ENCODE results near the gene SMG7.
"Not testable (repeated sequence)": the region's sequence is repeated elsewhere in the genome, so short reads cannot be mapped to it uniquely, and the experiment has no call there.

SMG7 gene, protein sequence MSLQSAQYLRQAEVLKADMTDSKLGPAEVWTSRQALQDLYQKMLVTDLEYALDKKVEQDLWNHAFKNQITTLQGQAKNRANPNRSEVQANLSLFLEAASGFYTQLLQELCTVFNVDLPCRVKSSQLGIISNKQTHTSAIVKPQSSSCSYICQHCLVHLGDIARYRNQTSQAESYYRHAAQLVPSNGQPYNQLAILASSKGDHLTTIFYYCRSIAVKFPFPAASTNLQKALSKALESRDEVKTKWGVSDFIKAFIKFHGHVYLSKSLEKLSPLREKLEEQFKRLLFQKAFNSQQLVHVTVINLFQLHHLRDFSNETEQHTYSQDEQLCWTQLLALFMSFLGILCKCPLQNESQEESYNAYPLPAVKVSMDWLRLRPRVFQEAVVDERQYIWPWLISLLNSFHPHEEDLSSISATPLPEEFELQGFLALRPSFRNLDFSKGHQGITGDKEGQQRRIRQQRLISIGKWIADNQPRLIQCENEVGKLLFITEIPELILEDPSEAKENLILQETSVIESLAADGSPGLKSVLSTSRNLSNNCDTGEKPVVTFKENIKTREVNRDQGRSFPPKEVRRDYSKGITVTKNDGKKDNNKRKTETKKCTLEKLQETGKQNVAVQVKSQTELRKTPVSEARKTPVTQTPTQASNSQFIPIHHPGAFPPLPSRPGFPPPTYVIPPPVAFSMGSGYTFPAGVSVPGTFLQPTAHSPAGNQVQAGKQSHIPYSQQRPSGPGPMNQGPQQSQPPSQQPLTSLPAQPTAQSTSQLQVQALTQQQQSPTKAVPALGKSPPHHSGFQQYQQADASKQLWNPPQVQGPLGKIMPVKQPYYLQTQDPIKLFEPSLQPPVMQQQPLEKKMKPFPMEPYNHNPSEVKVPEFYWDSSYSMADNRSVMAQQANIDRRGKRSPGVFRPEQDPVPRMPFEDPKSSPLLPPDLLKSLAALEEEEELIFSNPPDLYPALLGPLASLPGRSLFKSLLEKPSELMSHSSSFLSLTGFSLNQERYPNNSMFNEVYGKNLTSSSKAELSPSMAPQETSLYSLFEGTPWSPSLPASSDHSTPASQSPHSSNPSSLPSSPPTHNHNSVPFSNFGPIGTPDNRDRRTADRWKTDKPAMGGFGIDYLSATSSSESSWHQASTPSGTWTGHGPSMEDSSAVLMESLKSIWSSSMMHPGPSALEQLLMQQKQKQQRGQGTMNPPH

DNA sequence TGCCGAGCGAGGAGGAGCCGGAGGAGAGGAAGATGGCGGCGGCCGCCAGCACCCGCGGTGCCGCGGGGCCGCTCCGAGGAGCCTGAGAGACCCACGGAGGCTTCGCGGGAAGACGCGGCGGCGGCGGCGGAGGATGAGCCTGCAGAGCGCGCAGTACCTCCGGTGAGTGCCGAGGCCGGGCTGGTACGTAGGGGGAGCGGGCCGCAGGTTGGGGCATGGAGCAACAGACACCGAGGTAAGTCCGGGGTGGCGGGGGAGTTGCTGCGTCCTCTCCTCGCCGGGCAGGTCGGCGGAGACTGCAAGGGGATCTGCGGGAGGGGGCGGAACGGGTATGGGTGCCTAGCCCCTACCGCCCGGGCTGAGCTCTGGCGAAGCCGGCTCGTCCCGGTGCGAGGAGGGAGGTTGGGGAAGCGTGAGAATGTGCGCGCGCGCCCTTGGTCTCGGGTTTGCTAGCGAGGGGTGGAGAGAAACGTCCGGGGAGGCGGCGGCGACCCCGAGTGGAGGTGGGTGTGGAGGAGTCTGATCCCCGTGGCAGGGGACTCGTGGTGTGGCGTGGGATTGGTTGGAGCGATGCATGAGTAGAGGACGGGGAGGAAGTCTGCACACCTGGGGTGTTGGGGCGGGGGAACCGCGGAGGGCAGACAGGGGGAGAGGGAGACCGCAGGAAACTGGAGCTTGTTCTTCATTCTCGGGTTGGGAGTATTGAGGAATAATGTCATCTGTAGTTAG lies at the start of gene SMG7:
Gene SMG7 (plus strand): TSS at position 12 of the 729 bp plus-strand sequence. CDS start 122 bp downstream, at position 134.
- no peak for DNase-seq (ENCODE audit: low read depth)

DNA sequence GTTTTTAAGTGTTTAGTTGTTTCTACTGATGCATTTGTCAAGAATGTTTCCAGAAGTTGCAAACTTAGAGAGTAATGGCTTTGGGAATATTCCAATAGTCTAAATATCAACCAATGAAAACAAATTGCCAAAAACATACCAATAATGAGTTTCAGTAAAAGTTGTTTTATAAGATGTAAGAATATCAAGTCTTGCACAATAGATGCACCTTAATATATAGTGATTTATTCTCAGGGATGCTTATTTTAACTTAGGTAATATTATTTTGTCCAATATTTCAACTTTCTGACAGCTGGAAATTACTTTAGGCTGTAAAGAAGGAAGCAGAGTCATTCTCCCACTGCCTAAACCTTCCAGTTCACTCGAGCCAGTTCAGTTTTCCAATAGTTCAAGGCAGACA lies 48.8 kb upstream of the SMG7 start:
- no peak for DNase-seq (ENCODE audit: low read depth)

DNA sequence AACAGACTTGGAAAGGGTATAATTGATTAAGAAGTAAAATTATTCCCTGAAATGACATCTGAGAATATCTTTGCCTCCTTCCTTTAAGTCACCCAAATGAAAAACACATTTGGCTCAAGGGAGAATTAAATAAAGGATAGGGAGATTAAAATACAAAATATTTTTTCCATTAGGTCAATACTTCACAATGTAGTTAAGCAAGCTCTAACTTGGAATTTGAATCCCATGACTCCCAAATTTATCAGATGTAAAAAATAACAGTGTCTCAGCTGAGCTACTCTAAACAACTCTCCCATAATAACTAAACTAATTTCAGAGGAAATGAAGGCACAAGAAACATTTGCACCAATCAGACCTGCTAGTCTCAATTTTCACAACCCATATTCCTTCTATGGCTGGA lies 47.6 kb upstream of the SMG7 start:
- no peak for DNase-seq (ENCODE audit: low read depth)

DNA sequence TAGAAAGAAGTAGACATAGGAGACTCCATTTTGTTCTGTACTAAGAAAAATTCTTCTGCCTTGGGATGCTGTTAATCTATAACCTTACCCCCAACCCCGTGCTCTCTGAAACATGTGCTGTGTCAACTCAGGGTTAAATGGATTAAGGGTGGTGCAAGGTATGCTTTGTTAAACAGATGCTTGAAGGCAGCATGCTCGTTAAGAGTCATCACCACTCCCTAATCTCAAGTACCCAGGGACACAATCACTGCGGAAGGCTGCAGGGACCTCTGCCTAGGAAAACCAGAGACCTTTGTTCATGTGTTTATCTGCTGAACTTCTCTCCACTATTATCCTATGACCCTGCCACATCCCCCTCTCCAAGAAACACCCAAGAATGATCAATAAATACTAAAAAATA lies 44.7 kb upstream of the SMG7 start:
- DNase-seq (ENCODE audit: low read depth) = not testable (repeated sequence)

DNA sequence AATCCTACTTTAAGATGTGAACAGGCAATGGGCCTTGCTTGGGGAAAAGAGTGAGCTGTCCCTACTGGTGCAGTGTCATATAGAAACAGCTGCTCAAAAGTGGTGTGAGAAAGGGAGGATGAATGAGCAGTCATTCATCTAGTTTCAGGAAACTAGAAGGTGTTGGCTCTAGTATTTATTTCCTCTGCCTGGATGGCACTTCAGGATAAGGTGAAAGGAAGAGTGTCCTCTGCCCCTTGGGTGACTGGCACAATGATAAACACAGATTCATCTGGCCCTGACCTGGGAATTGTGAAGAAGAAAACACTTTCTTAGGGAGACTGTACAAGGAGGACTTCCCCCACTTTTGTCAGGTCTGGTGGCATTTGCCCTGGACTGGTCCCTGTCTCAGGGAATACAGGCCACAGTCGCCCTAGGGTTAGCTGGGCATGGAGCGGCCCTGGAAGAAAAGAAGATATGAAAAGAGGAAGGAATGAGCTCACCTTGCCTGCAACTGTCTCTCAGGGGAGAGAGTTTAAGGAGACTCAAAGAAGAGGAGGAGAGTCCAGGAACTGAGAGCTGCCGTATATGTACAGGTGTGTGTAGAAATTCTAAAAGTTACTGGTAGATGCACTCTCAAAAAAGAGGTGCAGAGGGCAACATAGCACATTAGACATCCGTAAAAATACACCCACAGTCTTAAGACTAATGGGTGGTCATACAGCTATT lies 40.3 kb upstream of the SMG7 start:
- DNase-seq (ENCODE audit: low read depth) = no peak

DNA sequence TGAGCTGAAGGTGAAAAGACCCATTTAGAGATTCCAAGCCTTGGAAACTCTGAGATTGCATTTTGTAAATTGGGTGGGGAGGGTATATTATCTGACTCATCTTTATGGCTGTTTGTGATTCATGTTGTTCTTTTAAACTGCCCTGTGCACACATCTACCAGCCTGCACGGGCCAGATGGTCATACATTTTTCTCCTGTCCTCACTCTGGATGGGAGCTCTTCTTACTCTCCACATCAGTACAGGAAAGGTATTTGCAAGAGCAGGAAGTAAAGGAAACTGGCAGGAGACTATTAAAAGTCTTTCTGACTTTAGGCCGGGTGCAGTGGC lies 39.8 kb upstream of the SMG7 start:
- no peak for DNase-seq (ENCODE audit: low read depth)

DNA sequence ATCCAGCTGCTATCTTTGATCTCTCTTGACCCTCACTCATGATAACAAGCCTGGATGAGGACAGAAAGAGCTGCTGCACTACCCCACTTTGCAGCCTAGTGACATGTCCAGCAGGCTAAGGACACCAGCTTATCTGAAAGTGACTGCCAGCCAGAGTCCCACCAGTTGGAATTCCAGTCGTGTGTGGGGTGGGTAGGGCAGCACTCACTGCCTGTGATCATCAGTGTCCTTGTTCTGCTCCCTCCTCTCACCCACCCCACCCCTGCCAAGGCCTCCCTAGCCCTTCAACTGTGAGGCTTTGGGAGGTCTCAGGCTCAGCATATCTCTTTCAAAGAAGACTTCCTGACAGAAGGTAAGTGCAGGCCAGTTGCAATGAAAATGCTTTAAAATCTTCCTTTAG lies 38.6 kb upstream of the SMG7 start:
- no peak for DNase-seq (ENCODE audit: low read depth)

DNA sequence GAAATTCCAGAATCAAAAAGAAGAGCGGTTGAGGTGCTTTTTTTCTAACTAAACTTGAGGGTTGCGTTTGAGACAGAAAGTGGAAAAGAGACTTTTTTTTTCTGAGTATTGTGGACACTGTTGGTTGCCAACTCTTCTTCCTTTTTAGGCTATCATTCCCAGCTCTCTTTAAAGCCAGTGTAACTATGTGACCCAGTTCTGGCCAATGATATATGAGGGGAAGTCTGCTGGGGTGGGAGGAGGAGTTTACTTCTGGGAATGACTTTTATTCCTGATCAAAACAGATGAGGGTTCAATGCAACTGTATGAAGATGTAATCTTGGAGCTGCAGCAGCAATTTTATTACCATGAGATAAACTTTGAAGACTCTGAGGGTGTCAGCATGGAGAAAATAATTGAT lies 36.8 kb upstream of the SMG7 start:
- DNase-seq (ENCODE audit: low read depth) = no peak

DNA sequence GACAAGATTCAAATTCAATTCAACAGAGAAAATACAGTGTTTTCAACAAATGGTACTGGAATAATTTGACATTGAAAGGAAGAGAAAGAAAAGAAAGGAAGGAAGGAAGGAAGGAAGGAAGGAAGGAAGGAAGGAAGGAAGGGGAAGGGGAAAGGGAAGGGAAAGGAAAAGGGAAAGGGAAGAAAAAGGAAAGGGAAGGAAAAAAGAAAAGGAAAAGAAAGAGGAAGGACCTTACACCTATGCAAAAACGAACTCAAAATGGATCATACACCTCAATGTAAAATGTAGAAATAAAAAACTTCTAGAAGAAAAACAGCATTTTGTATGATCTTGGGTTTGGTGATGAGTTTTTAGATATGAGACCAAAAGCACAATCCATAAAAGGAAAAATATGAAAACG lies 34.2 kb upstream of the SMG7 start:
- no peak for DNase-seq (ENCODE audit: low read depth)

DNA sequence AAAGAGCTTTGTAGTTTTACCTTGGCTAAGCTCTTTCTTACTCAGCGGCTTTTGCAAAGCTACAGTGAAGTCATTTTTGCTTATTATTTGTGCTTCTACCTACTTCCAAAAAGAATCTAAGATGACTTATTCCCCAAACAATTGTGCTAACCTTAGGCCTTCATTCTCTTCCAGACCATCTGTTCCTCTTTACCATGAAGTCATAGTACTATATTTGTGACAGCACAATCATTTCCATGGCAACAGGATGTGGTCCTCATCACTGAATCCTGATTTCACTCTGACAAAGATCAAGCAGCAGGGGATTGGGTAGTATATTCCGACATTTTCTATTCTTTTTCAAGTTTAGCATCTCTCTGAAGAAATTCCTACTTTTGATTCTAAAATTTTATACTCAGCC lies 29.3 kb upstream of the SMG7 start:
- no peak for DNase-seq (ENCODE audit: low read depth)

DNA sequence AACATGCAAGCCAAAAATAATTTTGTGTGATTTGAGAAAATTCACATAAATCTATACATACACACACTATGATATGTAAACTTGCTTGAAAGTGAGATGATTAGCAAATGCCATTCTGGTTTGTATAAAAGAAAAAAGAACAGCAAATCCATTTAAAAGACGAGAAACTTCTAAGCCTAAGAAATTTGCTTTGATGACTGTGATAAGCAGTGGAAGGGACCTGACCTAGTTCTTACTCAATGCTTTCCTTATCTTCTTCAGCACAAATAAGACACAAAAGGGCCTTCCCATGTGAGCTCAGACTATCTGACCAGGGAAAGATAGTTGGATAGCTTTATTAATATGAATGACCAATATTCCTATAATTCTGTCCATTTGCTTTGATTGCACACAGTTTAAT lies 28.8 kb upstream of the SMG7 start:
- no peak for DNase-seq (ENCODE audit: low read depth)

DNA sequence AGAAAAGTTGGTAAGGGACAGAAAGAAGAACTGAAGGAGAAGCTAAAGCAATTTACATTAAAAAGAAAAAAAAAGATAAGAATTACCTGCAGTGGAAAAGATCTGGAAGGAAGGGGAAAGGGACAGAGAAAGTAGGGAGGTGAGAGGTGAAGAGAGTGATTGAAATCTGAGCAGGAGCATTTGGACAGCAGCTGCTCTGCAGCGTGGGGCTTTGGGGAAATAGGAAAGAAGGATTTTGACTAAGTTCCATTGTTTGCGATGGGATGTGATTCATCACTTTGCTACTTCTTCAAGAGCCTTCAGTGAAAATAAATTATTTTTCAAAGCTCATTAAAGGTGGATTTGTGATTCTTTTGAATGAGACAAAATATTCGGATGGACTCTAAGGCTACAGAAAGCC lies 28.1 kb upstream of the SMG7 start:
- no peak for DNase-seq (ENCODE audit: low read depth)

DNA sequence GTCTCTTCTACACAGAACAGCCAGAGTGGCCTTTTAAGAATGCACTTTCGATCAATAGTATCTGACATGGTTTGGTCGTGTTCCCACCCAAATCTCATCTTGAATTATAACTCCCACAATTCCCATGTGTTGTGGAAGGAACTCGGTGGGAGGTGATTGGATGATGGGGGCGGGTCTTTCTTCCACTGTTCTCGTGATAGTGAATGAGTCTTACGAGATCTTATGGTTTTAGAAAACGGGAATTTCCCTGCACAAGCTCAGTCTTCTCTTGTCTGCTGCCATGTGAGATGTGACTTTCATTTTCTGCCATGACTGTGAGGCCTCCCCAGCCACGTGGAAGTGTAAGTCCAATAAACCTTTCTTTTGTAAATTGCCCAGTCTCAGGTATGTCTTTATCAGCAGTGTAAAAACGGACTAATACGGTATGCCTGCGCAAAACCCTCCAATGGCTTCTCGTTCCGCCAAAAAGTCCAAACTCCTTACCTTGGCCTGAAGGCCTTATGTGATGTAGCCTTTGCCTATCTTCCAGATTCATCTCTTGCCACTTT lies 23.0 kb upstream of the SMG7 start:
- DNase-seq (ENCODE audit: low read depth) = no peak

DNA sequence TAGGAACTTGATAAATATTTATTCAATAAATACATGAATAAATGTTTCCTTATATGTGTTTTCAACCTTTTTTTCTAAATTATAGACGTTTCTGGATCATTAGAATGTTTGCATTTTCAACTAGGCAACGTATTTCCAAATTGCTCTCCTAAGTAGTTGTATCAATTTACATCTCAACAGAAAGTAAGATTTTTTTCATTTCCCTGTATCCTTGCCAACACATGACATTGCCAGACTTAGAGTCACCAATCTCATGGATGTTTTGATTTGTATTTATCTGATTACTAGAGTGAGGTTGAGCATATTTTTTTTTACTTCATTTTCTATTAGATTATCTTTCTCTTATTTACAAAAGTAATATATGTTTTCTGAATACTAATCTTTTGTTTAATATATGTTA lies 22.2 kb upstream of the SMG7 start:
- no peak for DNase-seq (ENCODE audit: low read depth)

DNA sequence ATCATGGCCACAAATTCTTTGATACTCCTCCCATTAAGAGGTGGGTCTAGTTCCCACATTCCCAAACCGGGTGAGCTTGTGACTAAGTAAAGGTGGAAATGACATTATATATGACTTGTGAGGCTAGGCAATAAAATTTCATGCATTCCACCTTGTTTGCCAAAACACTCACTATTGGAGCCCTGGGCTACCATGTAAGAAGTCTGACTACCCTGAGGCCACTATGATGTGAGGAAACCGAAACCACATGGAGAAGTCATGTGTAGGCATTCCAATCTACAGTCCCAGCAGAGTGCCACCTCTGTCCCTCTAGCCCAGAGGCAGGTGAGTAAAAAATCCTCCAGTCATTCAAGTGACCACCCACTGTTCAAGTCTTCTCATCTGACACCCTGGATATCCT lies 17.9 kb upstream of the SMG7 start:
- DNase-seq (ENCODE audit: low read depth) = no peak

DNA sequence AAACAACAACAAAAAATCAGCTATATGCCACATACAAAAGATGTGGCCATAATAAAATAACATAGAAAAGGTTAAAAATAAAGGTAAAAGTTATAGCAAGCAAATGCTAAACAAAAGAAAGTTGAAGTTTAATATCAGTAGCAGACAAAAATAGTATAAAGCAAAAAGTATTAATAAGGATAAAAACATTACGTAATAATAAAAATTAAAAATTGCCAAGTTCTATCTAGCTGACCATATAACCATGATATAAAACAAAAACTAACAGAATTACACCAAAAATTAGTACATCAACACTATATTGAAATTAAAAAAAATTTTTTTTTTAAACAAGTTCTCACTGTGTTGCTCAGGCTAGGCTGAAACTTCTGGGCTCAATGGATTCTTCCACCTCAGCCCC lies 15.5 kb upstream of the SMG7 start:
- no peak for DNase-seq (ENCODE audit: low read depth)

DNA sequence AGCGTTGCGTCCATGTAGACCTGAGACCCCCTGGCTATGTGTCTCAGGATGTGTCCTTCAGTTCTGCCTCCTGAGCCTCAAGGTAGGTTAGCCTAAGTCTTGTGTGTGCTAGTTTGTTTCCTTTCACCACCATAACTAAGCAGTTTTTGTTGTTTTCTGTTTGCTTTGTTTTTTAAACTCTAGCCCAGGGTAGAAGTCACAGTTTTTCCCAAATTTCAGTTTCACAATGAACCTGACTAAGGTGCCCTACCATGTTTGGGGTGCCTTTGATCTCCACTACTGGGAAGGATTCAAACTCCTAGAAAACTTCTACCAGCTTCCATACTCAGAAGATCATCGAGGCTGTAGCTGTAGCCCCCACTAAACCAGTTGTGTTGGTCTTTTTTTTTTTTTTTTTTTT lies 14.8 kb upstream of the SMG7 start:
- no peak for DNase-seq (ENCODE audit: low read depth)

DNA sequence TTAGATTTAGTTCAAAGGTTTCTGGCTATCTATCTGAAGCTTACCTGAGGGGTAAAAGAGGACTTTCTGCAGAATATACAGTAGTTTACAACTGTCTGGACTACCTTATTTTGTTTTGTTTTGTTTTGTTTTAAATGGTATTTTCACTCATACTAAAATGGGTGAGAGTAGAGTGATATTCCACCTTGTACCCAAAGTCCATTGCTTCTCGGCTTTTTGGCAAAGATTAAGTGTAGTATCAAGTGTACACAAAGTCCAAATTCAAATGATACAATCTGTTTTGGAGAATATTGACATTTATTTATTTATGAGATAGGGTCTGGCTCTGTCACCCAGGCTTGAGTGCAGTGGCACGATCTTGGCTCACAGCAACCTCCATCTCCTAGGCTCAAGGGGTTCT lies 11.7 kb upstream of the SMG7 start:
- DNase-seq (ENCODE audit: low read depth) = no peak

DNA sequence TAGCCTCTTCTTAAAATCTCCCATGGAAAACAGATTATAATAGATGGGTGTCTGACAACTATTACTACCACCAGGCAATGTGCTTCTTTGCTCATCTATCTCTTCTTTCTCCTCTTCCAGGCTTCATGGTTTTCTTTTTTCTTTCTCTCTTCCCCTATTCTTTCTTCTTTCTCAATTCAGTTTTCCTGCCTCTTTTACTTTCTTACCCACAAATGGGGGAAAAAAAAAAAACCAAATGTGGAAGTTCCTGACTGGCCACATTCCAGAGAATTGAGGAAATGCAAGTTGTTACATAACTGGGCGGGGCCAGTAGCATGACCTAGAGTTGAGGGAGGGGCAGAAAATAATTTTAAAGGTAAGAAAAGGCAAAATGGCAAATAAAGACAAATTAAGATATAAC lies 10.9 kb upstream of the SMG7 start:
- no peak for DNase-seq (ENCODE audit: low read depth)

DNA sequence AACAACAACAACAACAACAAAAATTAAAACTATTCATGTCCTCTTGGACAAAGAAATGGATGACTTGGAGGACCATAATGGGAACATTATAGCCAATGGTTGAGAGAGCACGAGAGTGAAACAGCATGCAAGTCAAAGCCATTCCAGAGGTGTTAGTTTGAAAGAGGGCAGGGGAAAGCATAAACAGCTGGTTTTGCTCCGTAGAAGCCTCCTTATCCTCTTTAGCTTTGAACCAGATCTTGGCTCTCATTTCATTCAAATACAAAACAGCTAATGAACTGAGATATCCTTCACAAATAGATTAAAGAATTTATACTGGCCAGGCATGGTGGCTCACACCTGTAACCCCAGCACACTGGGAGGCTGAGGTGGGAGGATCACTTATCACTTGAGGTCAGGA lies 8.7 kb upstream of the SMG7 start:
- DNase-seq (ENCODE audit: low read depth) = no peak

DNA sequence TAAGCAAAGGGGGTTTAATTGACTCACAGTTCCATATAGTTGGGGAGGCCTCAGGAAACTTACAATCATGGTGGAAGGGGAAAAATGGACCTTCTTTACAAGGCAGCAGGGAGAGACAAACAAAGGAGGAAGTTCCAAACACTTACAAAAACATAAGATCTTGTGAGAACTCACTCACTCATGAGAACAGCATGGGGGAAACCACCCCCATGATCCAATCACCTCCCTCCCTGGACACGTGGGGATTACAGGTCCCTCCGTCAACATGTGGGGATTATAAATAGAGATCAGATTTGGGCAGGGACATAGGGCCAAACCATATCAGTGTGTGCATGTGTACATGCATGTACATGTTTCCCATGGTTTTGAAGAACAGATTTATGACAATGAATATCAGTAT lies 5.5 kb upstream of the SMG7 start:
- no peak for DNase-seq (ENCODE audit: low read depth)

Measured in GM04503 (cell line).